HG03159 (cell line): Measurements from ENCODE around the gene KAT5.
"Not testable (repeated sequence)": the region's sequence is repeated elsewhere in the genome, so short reads cannot be mapped to it uniquely, and the experiment has no call there.

Source experiments
- ATAC-seq: cut with Tn5 transposase; IDR thresholded peaks from one replicate; pipeline ENCODE4 v1.9.1; 2021; ENCODE audit warnings: mild to moderate bottlenecking, moderate library complexity; ENCODE audit not compliant: unreplicated experiment

KAT5 gene

GRCh38 chr11:65711785-65712632, at the start of gene KAT5:
KAT5 (plus strand) TSS chr11:65712252; CDS start chr11:65712268, 16 bp downstream.
- ATAC-seq = peak; percentile 77

GRCh38 chr11:65662799-65663638, 49.0 kb upstream of the KAT5 start, which contains the start of gene RELA:
RELA (minus strand) TSS chr11:65662916; CDS start chr11:65662832, 84 bp downstream.
- ATAC-seq = peak; percentile 75

GRCh38 chr11:65663639-65664200, 48.3 kb upstream of the KAT5 start:
- ATAC-seq = no peak

GRCh38 chr11:65672180-65672860, 39.7 kb upstream of the KAT5 start:
- ATAC-seq = no peak

- no peak for ATAC-seq
Observed at GRCh38 chr11:65672982-65673381, 39.1 kb upstream of the KAT5 start.

- no peak for ATAC-seq
Observed at GRCh38 chr11:65680192-65680743, 31.8 kb upstream of the KAT5 start.

GRCh38 chr11:65683480-65683879, 28.6 kb upstream of the KAT5 start:
- ATAC-seq = not testable (repeated sequence)

GRCh38 chr11:65685981-65686380, 26.1 kb upstream of the KAT5 start:
- ATAC-seq = no peak

GRCh38 chr11:65691847-65692246, 20.2 kb upstream of the KAT5 start:
- ATAC-seq = not testable (repeated sequence)

- no peak for ATAC-seq
Observed at GRCh38 chr11:65692367-65692766, 19.7 kb upstream of the KAT5 start.

- no peak for ATAC-seq
Observed at GRCh38 chr11:65695459-65696241, 16.4 kb upstream of the KAT5 start.

GRCh38 chr11:65696802-65697552, 15.1 kb upstream of the KAT5 start:
- ATAC-seq = no peak

- ATAC-seq = no peak
Observed at GRCh38 chr11:65698205-65698604, 13.8 kb upstream of the KAT5 start.

- ATAC-seq = no peak
Observed at GRCh38 chr11:65699306-65699705, 12.7 kb upstream of the KAT5 start.

GRCh38 chr11:65700399-65700798, 11.7 kb upstream of the KAT5 start:
- ATAC-seq = no peak

GRCh38 chr11:65701686-65702085, 10.4 kb upstream of the KAT5 start:
- no peak for ATAC-seq

GRCh38 chr11:65703846-65704245, 8.2 kb upstream of the KAT5 start:
- no peak for ATAC-seq

- not testable (repeated sequence) for ATAC-seq
Observed at GRCh38 chr11:65706303-65706763, 5.7 kb upstream of the KAT5 start.

- ATAC-seq = not testable (repeated sequence)
Observed at GRCh38 chr11:65707002-65707401, 5.0 kb upstream of the KAT5 start.
